ENCODE measurements around the gene RNF20. TPM values are rescaled to one million over a fixed set of nuclear protein-coding genes. Genes with fewer than 3 reads are reported as not detected.

RNF20 gene
- total and polyA plus RNA-seq, 2 of the 13 experiments (the other 11 are each of a cell fraction or from before 2014, with no cell fraction given) = 12.7 to 37.6 TPM

DNA sequence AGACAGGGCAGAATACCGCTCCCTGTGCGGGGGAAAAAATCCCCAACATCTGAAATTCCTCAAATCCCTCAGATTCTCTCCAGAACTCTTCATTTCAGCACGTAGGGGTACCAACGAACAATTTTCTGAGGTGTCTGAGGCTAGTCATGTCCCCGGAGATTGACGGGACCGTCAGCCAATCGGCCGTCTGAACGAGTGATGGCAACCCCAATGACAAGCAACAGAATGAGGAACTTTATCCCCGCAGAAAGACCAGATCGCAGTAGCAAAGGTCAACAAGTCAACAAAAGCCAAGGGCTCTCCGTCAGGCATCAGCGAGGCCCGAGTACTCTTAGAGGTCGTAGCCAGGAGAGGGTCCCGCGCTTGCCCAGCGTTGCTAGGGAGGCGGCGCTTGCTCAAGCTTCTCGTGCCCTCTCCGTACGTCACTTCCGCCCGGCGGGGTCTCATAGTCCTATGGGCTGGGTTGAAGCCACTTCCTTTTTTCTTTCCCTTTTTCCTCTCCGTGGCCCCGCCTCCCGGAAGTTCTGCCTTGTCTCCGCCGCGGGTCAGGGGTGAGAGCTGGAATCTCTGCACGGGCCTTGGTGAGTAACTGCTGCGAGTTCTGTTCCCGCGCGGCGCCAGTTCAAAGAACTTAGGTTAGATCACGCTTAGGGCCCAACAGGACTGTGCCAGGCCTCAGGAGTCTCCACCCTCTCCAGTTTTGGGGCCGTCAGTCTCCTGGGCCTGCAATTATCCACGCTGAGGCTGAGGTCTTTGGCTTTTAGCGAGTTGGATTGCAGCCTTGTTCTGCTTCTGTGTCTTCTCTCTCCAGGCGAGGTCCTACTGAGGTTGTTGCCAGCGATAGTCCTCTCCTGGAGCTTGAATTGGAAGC lies at the start of gene RNF20 (continued):
- TF ChIP-seq, protein P1, sequence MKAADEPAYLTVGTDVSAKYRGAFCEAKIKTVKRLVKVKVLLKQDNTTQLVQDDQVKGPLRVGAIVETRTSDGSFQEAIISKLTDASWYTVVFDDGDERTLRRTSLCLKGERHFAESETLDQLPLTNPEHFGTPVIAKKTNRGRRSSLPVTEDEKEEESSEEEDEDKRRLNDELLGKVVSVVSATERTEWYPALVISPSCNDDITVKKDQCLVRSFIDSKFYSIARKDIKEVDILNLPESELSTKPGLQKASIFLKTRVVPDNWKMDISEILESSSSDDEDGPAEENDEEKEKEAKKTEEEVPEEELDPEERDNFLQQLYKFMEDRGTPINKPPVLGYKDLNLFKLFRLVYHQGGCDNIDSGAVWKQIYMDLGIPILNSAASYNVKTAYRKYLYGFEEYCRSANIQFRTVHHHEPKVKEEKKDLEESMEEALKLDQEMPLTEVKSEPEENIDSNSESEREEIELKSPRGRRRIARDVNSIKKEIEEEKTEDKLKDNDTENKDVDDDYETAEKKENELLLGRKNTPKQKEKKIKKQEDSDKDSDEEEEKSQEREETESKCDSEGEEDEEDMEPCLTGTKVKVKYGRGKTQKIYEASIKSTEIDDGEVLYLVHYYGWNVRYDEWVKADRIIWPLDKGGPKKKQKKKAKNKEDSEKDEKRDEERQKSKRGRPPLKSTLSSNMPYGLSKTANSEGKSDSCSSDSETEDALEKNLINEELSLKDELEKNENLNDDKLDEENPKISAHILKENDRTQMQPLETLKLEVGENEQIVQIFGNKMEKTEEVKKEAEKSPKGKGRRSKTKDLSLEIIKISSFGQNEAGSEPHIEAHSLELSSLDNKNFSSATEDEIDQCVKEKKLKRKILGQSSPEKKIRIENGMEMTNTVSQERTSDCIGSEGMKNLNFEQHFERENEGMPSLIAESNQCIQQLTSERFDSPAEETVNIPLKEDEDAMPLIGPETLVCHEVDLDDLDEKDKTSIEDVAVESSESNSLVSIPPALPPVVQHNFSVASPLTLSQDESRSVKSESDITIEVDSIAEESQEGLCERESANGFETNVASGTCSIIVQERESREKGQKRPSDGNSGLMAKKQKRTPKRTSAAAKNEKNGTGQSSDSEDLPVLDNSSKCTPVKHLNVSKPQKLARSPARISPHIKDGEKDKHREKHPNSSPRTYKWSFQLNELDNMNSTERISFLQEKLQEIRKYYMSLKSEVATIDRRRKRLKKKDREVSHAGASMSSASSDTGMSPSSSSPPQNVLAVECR (CRISPR knock-in tag; IDR thresholded peaks at IDR 0.05; ENCODE audit: borderline replicate concordance) = peak; percentile 90
- TF ChIP-seq, protein P2, sequence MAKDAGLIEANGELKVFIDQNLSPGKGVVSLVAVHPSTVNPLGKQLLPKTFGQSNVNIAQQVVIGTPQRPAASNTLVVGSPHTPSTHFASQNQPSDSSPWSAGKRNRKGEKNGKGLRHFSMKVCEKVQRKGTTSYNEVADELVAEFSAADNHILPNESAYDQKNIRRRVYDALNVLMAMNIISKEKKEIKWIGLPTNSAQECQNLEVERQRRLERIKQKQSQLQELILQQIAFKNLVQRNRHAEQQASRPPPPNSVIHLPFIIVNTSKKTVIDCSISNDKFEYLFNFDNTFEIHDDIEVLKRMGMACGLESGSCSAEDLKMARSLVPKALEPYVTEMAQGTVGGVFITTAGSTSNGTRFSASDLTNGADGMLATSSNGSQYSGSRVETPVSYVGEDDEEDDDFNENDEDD (CRISPR knock-in tag; IDR thresholded peaks at IDR 0.05; ENCODE audit: borderline replicate concordance) = no peak; the same call in 1 of the 2 replicates
- TF ChIP-seq ZNF431 (CRISPR knock-in tag; IDR thresholded peaks at IDR 0.05; ENCODE audit: borderline replicate concordance, low read depth) (no peak), SSRP1 (CRISPR knock-in tag; IDR thresholded peaks at IDR 0.05) (no peak), GATAD1 (CRISPR knock-in tag; IDR thresholded peaks at IDR 0.05) (peak; percentile 77), SMAD9 (CRISPR knock-in tag; IDR thresholded peaks at IDR 0.05) (no peak), TCF12 (IDR thresholded peaks at IDR 0.05) (no peak), TCF12 (CRISPR knock-in tag; IDR thresholded peaks at IDR 0.05) (0 out of 2 replicates have a peak, but pooled peaks have one; percentile 37), RARA (CRISPR knock-in tag; IDR thresholded peaks at IDR 0.05) (peak; percentile 10; the same call in 1 of the 2 replicates), SP2 (CRISPR knock-in tag; IDR thresholded peaks at IDR 0.05) (peak; percentile 94), ZNF296 (CRISPR knock-in tag; conservative IDR thresholded peaks at IDR 0.05) (no peak), ELF1 (CRISPR knock-in tag; IDR thresholded peaks at IDR 0.05) (peak; percentile 95), RNF2 (conservative IDR thresholded peaks at IDR 0.05; ENCODE audit: low read depth) (no peak), SRSF9 (IDR thresholded peaks at IDR 0.05; ENCODE audit: borderline replicate concordance, insufficient read depth, low read depth, low read length, poor library complexity, severe bottlenecking) (no peak), ZNF225 (CRISPR knock-in tag; IDR thresholded peaks at IDR 0.05) (no peak; the same call in 1 of the 2 replicates), NFRKB (IDR thresholded peaks at IDR 0.05) (no peak), FIP1L1 (IDR thresholded peaks at IDR 0.05; ENCODE audit: borderline replicate concordance, insufficient read depth, low read depth, low read length) (no peak), SNRNP70 (IDR thresholded peaks at IDR 0.05; ENCODE audit: low read depth, low read length) (no peak), THAP11 (CRISPR knock-in tag; IDR thresholded peaks at IDR 0.05) (peak; percentile 90), ZNF558 (CRISPR knock-in tag; IDR thresholded peaks at IDR 0.05; ENCODE audit: borderline replicate concordance) (no peak), HMG20A (CRISPR knock-in tag; IDR thresholded peaks at IDR 0.05; ENCODE audit: borderline replicate concordance) (peak; percentile 4; the same call in 1 of the 2 replicates)
- TF ChIP-seq, protein P3, sequence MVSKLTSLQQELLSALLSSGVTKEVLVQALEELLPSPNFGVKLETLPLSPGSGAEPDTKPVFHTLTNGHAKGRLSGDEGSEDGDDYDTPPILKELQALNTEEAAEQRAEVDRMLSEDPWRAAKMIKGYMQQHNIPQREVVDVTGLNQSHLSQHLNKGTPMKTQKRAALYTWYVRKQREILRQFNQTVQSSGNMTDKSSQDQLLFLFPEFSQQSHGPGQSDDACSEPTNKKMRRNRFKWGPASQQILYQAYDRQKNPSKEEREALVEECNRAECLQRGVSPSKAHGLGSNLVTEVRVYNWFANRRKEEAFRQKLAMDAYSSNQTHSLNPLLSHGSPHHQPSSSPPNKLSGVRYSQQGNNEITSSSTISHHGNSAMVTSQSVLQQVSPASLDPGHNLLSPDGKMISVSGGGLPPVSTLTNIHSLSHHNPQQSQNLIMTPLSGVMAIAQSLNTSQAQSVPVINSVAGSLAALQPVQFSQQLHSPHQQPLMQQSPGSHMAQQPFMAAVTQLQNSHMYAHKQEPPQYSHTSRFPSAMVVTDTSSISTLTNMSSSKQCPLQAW (CRISPR knock-in tag; IDR thresholded peaks at IDR 0.05) = peak; percentile 54; the same call in 1 of the 2 replicates

Measured in HepG2 (cell line).